Liver (tissue), 9 donors: ENCODE results near the gene PDCD1. TPM values are rescaled to one million over a fixed set of nuclear protein-coding genes. Genes with fewer than 3 reads are reported as not detected.
"Not testable (repeated sequence)": the region's sequence is repeated elsewhere in the genome, so short reads cannot be mapped to it uniquely, and the experiment has no call there.

ENCODE experiments used
- DNase-seq: peaks from one replicate; pipeline ENCODE4 v3.0.0-alpha.2; 2017; ENCODE audit warnings: low spot score
- H3K27ac ChIP-seq, 2 donors: one replicate each; pipeline ENCODE4 v1.7.0; 2013; ENCODE audit warnings: inconsistent platforms in 2 of 2, low read length in 2 of 2, control low read depth in 1 of 2, low read depth in 1 of 2, mild to moderate bottlenecking in 1 of 2
- H3K27me3 ChIP-seq, 4 donors: one replicate each; pipeline versions ENCODE4 v1.6.1 to v1.7.0; 2013; ENCODE audit warnings: low read length in 3 of 4, inconsistent platforms in 1 of 4, mild to moderate bottlenecking in 1 of 4, moderate library complexity in 1 of 4; ENCODE audit not compliant: control insufficient read depth in 4 of 4, insufficient read depth in 4 of 4
- H3K36me3 ChIP-seq, 4 donors: one replicate each; pipeline versions ENCODE4 v1.6.1 to v1.7.0; 2013; ENCODE audit warnings: low read length in 3 of 4, mild to moderate bottlenecking in 3 of 4, low read depth in 1 of 4, moderate library complexity in 1 of 4; ENCODE audit not compliant: control insufficient read depth in 4 of 4, insufficient read depth in 3 of 4
- H3K4me1 ChIP-seq, 4 donors: one replicate each; pipeline versions ENCODE4 v1.6.1 to v1.7.0; 2013; ENCODE audit warnings: low read length in 3 of 4, mild to moderate bottlenecking in 3 of 4, moderate library complexity in 1 of 4; ENCODE audit not compliant: control insufficient read depth in 4 of 4, insufficient read depth in 4 of 4
- H3K4me3 ChIP-seq, 3 donors: one replicate each; pipeline versions ENCODE4 v1.6.1 to v1.7.0; 2013; ENCODE audit warnings: low read length in 3 of 3, control low read depth in 1 of 3, low read depth in 1 of 3, mild to moderate bottlenecking in 1 of 3
- H3K9ac ChIP-seq, 2 donors: one replicate each; pipeline ENCODE4 v1.7.0; 2013; ENCODE audit warnings: low read length in 2 of 2, mild to moderate bottlenecking in 2 of 2, moderate library complexity in 2 of 2, control low read depth in 1 of 2, low read depth in 1 of 2
- H3K9me3 ChIP-seq, 4 donors: one replicate each; pipeline versions ENCODE4 v1.6.1 to v1.7.0; 2013; ENCODE audit warnings: low read length in 3 of 4; ENCODE audit not compliant: control insufficient read depth in 4 of 4
- EGR1 ChIP-seq, 2 donors: IDR thresholded peaks; 2 replicates each; pipeline ENCODE4 v1.6.1; 2016 to 2018; ENCODE audit warnings: antibody characterized with exemption in 2 of 2, low read depth in 2 of 2
- FOXA1 ChIP-seq: IDR thresholded peaks from 2 replicates; pipeline ENCODE4 v1.6.1; 2016; ENCODE audit warnings: antibody characterized with exemption
- GABPA ChIP-seq, 2 donors: IDR thresholded peaks in 1 of 2; conservative IDR thresholded peaks in 1 of 2; 2 replicates each; pipeline ENCODE4 v1.6.1; 2016; ENCODE audit warnings: antibody characterized with exemption in 2 of 2, mild to moderate bottlenecking in 1 of 2, moderate library complexity in 1 of 2
- HNF4G ChIP-seq: IDR thresholded peaks from 2 replicates; pipeline ENCODE4 v1.6.1; 2016; ENCODE audit warnings: antibody characterized with exemption
- JUND ChIP-seq, 2 donors: IDR thresholded peaks; 2 replicates each; pipeline ENCODE4 v1.6.1; 2016; ENCODE audit warnings: antibody characterized with exemption in 2 of 2
- NR2F2 ChIP-seq: IDR thresholded peaks from 2 replicates; pipeline ENCODE4 v1.6.1; 2016; ENCODE audit warnings: antibody characterized with exemption
- RAD21 ChIP-seq, 2 donors: IDR thresholded peaks; 2 replicates each; pipeline ENCODE4 v1.6.1; 2016; ENCODE audit warnings: antibody characterized with exemption in 2 of 2, mild to moderate bottlenecking in 2 of 2
- REST ChIP-seq: IDR thresholded peaks from 2 replicates; pipeline ENCODE4 v1.6.1; 2016; ENCODE audit warnings: antibody characterized with exemption, mild to moderate bottlenecking
- SP1 ChIP-seq: IDR thresholded peaks from 2 replicates; pipeline ENCODE4 v1.6.1; 2018; ENCODE audit warnings: antibody characterized with exemption, mild to moderate bottlenecking
- TAF1 ChIP-seq: conservative IDR thresholded peaks from 2 replicates; pipeline ENCODE4 v1.6.1; 2016; ENCODE audit warnings: antibody characterized with exemption, mild to moderate bottlenecking
- YY1 ChIP-seq: IDR thresholded peaks from 2 replicates; pipeline ENCODE4 v1.6.1; 2016; ENCODE audit warnings: antibody characterized with exemption, mild to moderate bottlenecking
- WGBS: extraction: QIAGEN DNeasy Blood & Tissue Kit; methylation state at CpG from one replicate; pipeline ENCODE4 v1.1.7; 2013; 5-methylcytosine and 5-hydroxymethylcytosine counted together
- polyA plus RNA-seq, 2 donors: library from polyadenylated mRNA; stranded (reverse) in 1 of 2; unstranded in 1 of 2; fragments of 200-250 nt in 1 of 2; fragments of >200 nt in 1 of 2; fragmentation: Nextera tagmentation in 1 of 2; extraction: Ambion mirVana in 1 of 2; gene quantifications; one replicate each; pipeline versions ENCODE4 v1.2.1 to v1.2.3, GENCODE V29; 2013 to 2015
- total RNA-seq, 2 donors: library from RNA; depleted of rRNA; stranded (reverse); fragments of >200 nt; gene quantifications; one replicate each; pipeline ENCODE4 v1.2.3, GENCODE V29; 2014
- TF ChIP-seq, protein P1 (sequence below): IDR thresholded peaks from 2 replicates; pipeline ENCODE4 v1.6.1; 2016; ENCODE audit warnings: antibody characterized with exemption
- TF ChIP-seq, protein P2 (sequence below): IDR thresholded peaks from 2 replicates; pipeline ENCODE4 v1.6.1; 2016; ENCODE audit warnings: antibody characterized with exemption
- TF ChIP-seq, protein P3 (sequence below): fragments of 150-350 bp; IDR thresholded peaks from 2 replicates; pipeline ENCODE4 v1.5.1; 2017; ENCODE audit warnings: improper control_type of control experiment, low read depth, low read length; ENCODE audit not compliant: missing input control
- TF ChIP-seq, protein P4 (sequence below): IDR thresholded peaks from 2 replicates; pipeline ENCODE4 v1.6.1; 2016; ENCODE audit warnings: antibody characterized with exemption
- donor health status: healthy.
- donor health status: healthy.
- donor health status: healthy.
- donor health status: healthy.
- donor health status: healthy.

PDCD1 gene
- total and polyA plus RNA-seq, 4 donors, result 0.20 to 0.37 (median 0.25) TPM; not detected in 1

GRCh38 chr2:241820625-241821384, 37.9 kb downstream of the PDCD1 start:
- no peak for DNase-seq

GRCh38 chr2:241819947-241820624, 38.6 kb downstream of the PDCD1 start:
- DNase-seq, H3K9ac ChIP-seq, H3K9me3 ChIP-seq, H3K4me3 ChIP-seq, H3K36me3 ChIP-seq, H3K27me3 ChIP-seq, H3K27ac ChIP-seq: not testable (repeated sequence)
- peaks cover 8 to 17% (median 9%) of the 10 kb centered on the region in 4 donors for H3K4me1 ChIP-seq
- WGBS, result 87% methylated on average over 27 of the region's 27 CpGs

More at GRCh38 chr2:241820625-241821384, 37.9 kb downstream of the PDCD1 start:
- Histone ChIP-seq H3K36me3 (no peaks in the 10 kb centered on the region), H3K9me3 (no peaks in the 10 kb centered on the region), H3K4me1 (peaks cover 8 to 15% (median 9%) of the 10 kb centered on the region in 4 donors), H3K27ac (no peak overlapping the region), H3K9ac (no peak overlapping the region), H3K4me3 (no peak overlapping the region), H3K27me3 (no peaks in the 10 kb centered on the region)
- WGBS, result 92% methylated on average over 31 of the region's 31 CpGs
- TF ChIP-seq JUND (IDR thresholded peaks at IDR 0.05) (no peak), RAD21 (IDR thresholded peaks at IDR 0.05) (no peak), TAF1 (no peak), NR2F2 (no peak), FOXA1 (no peak), SP1 (no peak), REST (no peak), YY1 (no peak), GABPA (IDR thresholded peaks at IDR 0.05 in 1 of 2, conservative IDR thresholded peaks at IDR 0.05 in 1 of 2) (no peak), HNF4G (no peak), EGR1 (IDR thresholded peaks at IDR 0.05; ENCODE audit: low read depth in 2 of 2) (no peak)
- TF ChIP-seq, protein P1, sequence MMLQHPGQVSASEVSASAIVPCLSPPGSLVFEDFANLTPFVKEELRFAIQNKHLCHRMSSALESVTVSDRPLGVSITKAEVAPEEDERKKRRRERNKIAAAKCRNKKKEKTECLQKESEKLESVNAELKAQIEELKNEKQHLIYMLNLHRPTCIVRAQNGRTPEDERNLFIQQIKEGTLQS, result no peak
- TF ChIP-seq, protein P2, sequence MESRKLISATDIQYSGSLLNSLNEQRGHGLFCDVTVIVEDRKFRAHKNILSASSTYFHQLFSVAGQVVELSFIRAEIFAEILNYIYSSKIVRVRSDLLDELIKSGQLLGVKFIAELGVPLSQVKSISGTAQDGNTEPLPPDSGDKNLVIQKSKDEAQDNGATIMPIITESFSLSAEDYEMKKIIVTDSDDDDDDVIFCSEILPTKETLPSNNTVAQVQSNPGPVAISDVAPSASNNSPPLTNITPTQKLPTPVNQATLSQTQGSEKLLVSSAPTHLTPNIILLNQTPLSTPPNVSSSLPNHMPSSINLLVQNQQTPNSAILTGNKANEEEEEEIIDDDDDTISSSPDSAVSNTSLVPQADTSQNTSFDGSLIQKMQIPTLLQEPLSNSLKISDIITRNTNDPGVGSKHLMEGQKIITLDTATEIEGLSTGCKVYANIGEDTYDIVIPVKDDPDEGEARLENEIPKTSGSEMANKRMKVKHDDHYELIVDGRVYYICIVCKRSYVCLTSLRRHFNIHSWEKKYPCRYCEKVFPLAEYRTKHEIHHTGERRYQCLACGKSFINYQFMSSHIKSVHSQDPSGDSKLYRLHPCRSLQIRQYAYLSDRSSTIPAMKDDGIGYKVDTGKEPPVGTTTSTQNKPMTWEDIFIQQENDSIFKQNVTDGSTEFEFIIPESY, result no peak
- TF ChIP-seq, protein P3, sequence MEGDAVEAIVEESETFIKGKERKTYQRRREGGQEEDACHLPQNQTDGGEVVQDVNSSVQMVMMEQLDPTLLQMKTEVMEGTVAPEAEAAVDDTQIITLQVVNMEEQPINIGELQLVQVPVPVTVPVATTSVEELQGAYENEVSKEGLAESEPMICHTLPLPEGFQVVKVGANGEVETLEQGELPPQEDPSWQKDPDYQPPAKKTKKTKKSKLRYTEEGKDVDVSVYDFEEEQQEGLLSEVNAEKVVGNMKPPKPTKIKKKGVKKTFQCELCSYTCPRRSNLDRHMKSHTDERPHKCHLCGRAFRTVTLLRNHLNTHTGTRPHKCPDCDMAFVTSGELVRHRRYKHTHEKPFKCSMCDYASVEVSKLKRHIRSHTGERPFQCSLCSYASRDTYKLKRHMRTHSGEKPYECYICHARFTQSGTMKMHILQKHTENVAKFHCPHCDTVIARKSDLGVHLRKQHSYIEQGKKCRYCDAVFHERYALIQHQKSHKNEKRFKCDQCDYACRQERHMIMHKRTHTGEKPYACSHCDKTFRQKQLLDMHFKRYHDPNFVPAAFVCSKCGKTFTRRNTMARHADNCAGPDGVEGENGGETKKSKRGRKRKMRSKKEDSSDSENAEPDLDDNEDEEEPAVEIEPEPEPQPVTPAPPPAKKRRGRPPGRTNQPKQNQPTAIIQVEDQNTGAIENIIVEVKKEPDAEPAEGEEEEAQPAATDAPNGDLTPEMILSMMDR, result no peak
- TF ChIP-seq, protein P4, sequence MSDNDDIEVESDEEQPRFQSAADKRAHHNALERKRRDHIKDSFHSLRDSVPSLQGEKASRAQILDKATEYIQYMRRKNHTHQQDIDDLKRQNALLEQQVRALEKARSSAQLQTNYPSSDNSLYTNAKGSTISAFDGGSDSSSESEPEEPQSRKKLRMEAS, result no peak
